ENCODE data around the gene ATG4D. TPM values are rescaled to one million over a fixed set of nuclear protein-coding genes. Genes with fewer than 3 reads are reported as not detected.

Gene ATG4D
- polyA plus RNA-seq = 10 to 100 TPM; 12.0 to 23.0 (median 21.5) TPM

GRCh38 chr19:10543420-10544241 is at the start of gene ATG4D:
TSS of gene ATG4D (plus strand) at chr19:10543904. CDS start at chr19:10544091, 187 bp downstream.
- whole genome bisulfite sequencing, 3 donors = 0 to 1% (median 1%) methylated on average over 56 to 79 of the region's 79 CpGs
- no peak within 1 kb of the TSS for H3K27ac ChIP-seq (ENCODE audit: low read depth, low read length)

DNA sequence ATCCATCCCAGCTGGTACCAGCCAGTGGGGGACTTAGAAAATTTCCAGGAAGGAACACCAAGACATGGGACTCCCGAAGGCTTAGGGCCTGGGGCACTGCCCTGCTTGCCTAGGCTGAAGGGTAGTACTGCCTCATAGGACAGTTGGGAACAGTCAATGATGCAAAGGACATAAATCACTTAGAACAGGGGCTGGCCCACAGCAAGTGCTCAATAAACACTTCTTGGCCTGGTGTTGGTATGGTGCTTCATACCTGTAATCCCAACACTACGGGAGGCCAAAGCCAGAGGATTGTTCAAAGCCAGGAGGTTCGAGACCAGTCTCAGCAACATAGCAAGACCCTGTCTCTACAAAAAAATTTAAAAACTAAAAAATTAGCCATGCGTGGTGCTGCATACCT is 46.3 kb upstream of the ATG4D start:
- no peak overlapping the region for H3K27ac ChIP-seq (ENCODE audit: low read depth, low read length)
- WGBS, 3 donors = 95 to 96% (median 96%) methylated on average over 4 of the region's 4 CpGs

- no peak overlapping the region for H3K27ac ChIP-seq (ENCODE audit: low read depth, low read length)
- 76 to 92% (median 89%) methylated on average over 24 of the region's 24 CpGs for WGBS, 3 donors
Observed at GRCh38 chr19:10499550-10500246, 44.0 kb upstream of the ATG4D start.

- 94 to 97% (median 95%) methylated on average over 2 of the region's 2 CpGs for WGBS, 3 donors
- H3K27ac ChIP-seq (ENCODE audit: low read depth, low read length) = no peak overlapping the region
Observed at GRCh38 chr19:10500247-10500592, 43.5 kb upstream of the ATG4D start.

GRCh38 chr19:10501971-10502523 is 41.7 kb upstream of the ATG4D start:
- 1% methylated on average over 31 to 35 of the region's 35 CpGs for WGBS, 3 donors
- peak overlapping the region; percentile 48 for H3K27ac ChIP-seq (ENCODE audit: low read depth, low read length)

GRCh38 chr19:10502524-10503001 is 41.1 kb upstream of the ATG4D start:
- peak overlapping the region; percentile 48 for H3K27ac ChIP-seq (ENCODE audit: low read depth, low read length)
- WGBS, 3 donors = 0 to 1% (median 1%) methylated on average over 48 to 65 of the region's 65 CpGs

DNA sequence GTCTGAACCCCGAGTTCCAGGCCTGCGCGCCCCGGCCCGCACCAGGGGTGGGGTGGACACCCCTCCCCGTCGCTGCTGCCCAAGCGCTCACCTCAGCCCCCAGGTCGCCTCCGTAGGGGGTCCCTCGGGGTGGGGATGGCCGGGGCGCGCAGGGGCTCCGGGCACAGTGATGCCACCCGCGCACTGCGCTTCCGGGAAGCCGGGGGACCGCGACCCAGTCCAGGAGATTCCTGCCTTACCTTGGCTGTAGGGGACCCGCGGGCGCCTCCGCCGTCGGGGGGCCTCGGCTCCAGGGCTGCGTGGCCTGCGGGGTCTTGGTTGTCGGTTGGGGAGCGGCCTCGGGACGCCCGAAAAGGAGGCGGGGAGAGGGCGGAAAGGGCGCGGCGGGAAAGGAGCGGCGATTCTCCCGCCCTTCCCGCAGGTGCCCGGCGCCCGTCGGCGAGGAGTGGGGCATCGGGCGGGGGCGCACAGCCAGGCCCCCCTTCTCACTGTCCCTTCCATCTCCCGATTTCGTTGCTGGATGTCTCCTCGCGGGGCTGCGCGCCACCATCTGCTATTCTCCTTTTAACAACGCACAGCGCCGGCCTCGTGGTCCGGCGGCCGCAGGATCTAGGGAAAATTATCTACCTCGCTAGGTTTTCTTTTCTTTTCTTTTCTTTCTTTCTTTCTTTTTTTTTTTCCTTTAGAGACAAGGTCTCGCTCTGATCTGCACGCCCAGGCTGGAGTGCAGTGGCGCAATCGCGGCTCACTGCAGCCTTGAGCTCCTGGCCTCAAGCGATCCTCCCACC is 40.5 kb upstream of the ATG4D start, which contains the start of gene KEAP1:
Gene KEAP1, minus strand, starts transcription at position 355 of the 788 bp plus-strand sequence. CDS start 3,323 bp downstream, outside the sequence.
- H3K27ac ChIP-seq (ENCODE audit: low read depth, low read length) = peak within 1 kb of the TSS; percentile 48
- WGBS, 3 donors = 2 to 4% (median 3%) methylated on average over 49 to 73 of the region's 73 CpGs

DNA sequence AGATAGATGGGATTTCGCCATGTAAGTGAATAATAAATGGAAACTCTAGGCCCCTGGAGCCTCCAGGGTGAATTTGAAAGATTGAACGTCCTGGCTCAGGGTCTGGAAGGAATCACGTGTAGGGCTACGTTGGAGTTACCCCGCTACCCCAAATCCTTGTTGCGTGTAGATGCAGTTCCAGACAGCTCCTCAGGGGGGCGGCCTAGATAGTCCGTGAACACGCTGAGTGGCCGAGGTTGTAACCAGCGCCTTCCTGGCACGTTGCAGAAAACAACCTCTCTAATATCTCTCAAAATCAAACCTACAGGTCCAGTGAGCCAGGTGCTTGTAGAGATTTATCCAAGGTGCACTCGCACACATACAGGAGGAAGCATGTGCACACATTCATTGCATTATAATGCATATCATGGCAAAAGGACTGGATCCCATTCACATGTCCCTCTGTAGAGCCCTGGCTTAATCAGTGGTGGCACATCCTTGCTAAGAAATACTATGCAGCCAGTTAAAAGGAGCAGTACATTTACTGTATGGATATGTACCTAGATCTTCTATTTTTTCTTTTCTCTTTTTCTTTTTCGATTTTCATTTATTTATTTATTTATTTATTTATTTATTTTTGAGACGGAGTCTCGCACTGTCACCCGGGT is 38.0 kb upstream of the ATG4D start:
- H3K27ac ChIP-seq (ENCODE audit: low read depth, low read length) = no peak overlapping the region
- WGBS, 3 donors = 26 to 30% (median 27%) methylated on average over 17 of the region's 17 CpGs

- no peak overlapping the region for H3K27ac ChIP-seq (ENCODE audit: low read depth, low read length)
- 86 to 90% (median 90%) methylated on average over 14 to 16 of the region's 16 CpGs for WGBS, 3 donors
Observed at GRCh38 chr19:10508036-10508435, 35.7 kb upstream of the ATG4D start.

GRCh38 chr19:10508707-10509106 is 35.0 kb upstream of the ATG4D start:
- H3K27ac ChIP-seq (ENCODE audit: low read depth, low read length) = no peak overlapping the region
- WGBS, 3 donors = 78 to 95% (median 81%) methylated on average over 3 of the region's 3 CpGs

- WGBS, 3 donors = 3 to 15% (median 6%) methylated on average over 15 of the region's 15 CpGs
- H3K27ac ChIP-seq (ENCODE audit: low read depth, low read length) = no peak overlapping the region
Observed at GRCh38 chr19:10510301-10510802, 33.4 kb upstream of the ATG4D start.

DNA sequence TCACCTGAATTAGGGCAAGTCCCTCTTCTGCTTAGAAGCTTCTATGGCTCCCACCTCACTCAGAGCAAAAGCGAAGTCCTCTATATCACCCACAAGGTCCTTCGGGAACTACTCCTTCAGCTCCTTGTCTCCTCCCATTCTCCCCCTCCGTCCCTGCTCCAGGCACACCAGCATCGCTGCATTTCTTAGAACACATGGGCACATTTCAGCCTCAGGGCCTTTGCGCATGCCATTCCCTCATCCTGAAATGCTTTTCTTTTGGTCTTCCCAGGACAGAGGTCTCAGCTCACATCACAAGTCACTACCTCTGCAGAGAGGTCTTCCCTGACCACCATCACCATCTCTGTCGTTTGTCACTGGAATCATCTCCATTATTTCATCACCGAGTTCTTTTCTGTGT is 30.5 kb upstream of the ATG4D start:
- 82 to 89% (median 88%) methylated on average over 7 of the region's 7 CpGs for WGBS, 3 donors
- H3K27ac ChIP-seq (ENCODE audit: low read depth, low read length) = no peak overlapping the region

DNA sequence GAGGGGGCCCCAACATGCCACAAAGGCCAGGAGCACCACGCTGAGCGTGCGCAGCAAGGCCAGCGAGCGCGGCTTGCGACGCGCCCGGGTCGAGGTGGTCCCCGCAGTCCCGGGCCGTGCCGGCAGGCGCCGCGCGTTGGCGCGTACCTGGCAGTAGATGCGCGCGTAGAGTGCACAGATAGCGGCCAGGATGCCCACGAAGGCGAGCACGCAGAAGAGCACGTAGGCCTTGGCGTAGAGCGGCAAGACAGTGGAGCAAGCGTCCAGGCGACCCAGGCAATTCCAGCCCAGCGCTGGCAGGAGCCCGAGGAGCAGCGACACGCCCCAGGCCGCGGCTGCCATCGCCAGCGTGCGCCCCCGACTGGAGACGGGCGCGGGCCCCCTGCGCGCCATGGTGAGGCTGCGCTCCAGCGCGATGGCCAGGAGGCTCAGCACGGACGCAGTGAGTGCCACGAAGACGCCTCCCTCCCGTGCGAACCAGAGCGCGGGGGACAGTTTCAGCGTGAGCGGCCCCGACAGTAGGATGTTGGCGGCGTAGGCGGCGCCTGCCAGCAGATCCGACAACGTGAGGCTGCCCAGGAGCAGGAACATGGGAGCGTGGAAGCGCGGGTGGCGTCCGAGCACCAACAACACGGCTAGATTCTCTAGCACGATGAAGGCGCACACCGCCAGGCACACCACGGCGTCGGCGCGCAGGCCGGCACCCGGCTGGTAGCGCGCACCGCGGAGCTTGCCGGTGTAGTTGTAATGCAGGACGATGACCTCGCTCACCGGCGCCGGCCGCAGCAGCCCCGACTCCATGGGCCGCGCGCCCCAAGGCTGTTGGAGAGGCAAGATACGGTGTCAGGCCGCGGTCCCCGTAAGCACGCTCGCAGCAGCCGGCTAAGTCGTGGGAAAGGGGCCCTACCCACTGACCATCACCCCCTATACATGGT is 29.2 kb upstream of the ATG4D start:
- WGBS, 3 donors = 13 to 55% (median 27%) methylated on average over 107 of the region's 107 CpGs
- no peak overlapping the region for H3K27ac ChIP-seq (ENCODE audit: low read depth, low read length)

- H3K27ac ChIP-seq (ENCODE audit: low read depth, low read length) = no peak overlapping the region
- 86 to 90% (median 89%) methylated on average over 5 of the region's 5 CpGs for WGBS, 3 donors
Observed at GRCh38 chr19:10516064-10516385, 27.7 kb upstream of the ATG4D start.

DNA sequence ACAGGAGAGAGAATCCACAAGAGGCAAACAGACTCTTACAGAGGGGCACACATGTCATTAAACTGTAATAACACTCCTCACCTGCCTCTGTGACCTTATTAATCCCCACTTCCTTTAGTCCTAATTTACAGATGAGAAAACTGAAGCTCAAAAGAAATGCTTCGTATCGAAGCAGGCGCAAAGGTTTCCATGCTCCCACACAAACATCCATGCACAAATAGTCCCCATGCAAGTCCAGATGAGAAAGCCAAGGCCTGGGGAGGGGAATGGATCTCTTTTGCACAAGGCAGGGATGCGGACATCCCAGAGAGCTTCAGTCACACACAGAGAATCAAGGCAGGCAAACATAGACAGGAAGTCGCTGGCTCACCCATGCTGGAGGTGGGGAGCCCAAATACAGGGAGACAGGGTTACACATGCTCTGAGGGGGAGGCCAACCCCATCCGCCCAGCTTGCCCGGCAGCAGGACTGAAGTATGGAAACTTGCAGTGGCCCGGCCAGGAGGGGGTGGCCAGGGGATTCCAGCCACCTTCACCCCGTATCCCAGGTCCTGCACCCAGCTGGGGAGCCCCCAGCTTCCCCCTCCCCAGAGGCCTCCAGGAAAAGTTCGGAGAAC is 26.9 kb upstream of the ATG4D start:
- H3K27ac ChIP-seq (ENCODE audit: low read depth, low read length) = no peak overlapping the region
- WGBS, 3 donors = 33 to 49% (median 46%) methylated on average over 8 to 10 of the region's 10 CpGs

DNA sequence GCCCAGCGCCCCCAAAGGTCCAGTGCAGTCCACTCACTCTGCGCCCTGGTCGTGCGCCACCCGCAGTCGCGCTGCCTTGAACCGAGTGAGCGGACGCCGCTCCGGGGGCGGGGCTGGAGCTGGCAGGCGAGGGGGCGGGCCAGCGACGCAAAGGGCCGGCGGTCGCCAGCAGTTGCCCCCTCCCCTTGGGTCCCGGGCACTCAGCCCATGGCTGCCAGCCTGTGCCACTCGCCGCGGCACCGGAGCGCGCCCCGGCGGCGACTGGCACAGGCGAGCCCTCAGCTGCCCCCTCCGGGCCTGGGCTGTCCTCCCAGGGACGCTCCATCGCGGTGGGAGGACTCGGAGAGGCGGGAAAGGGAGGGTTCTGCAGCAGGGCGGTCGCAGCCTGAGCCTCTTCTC is 26.3 kb upstream of the ATG4D start, which contains the start of gene S1PR5:
Gene S1PR5, minus strand, starts transcription at position 87 of the 399 bp plus-strand sequence. CDS start 2,436 bp downstream, outside the sequence.
- WGBS, 3 donors = 0 to 2% (median 1%) methylated on average over 32 to 39 of the region's 39 CpGs
- H3K27ac ChIP-seq (ENCODE audit: low read depth, low read length) = no peak within 1 kb of the TSS
